HG02840 (cell line): ENCODE data around the gene MIGA1.

Experiments used
- ATAC-seq: cut with Tn5 transposase; IDR thresholded peaks from one replicate; pipeline ENCODE4 v1.9.1; 2021; ENCODE audit warnings: mild to moderate bottlenecking, moderate library complexity, moderate number of reproducible peaks; ENCODE audit not compliant: unreplicated experiment, low FRiP score

The MIGA1 gene

GRCh38 chr1:77841574-77841973, 62.1 kb downstream of the MIGA1 start:
- ATAC-seq, result no peak

- ATAC-seq, result no peak
Measured at GRCh38 chr1:77845951-77846350, 66.5 kb downstream of the MIGA1 start.

- ATAC-seq, result no peak
Measured at GRCh38 chr1:77846966-77847365, 67.5 kb downstream of the MIGA1 start.

GRCh38 chr1:77847621-77848080, 68.2 kb downstream of the MIGA1 start:
- no peak for ATAC-seq

- no peak for ATAC-seq
Measured at GRCh38 chr1:77850082-77850481, 70.6 kb downstream of the MIGA1 start.

GRCh38 chr1:77857552-77857951, 78.1 kb downstream of the MIGA1 start:
- ATAC-seq, result no peak

GRCh38 chr1:77858725-77859124, 79.3 kb downstream of the MIGA1 start:
- ATAC-seq, result no peak

- no peak for ATAC-seq
Measured at GRCh38 chr1:77859248-77859647, 79.8 kb downstream of the MIGA1 start.

- ATAC-seq, result no peak
Measured at GRCh38 chr1:77866296-77866695, 86.8 kb downstream of the MIGA1 start.

- ATAC-seq, result no peak
Measured at GRCh38 chr1:77872645-77873044, 93.2 kb downstream of the MIGA1 start.

GRCh38 chr1:77873461-77873860, 94.0 kb downstream of the MIGA1 start:
- no peak for ATAC-seq

GRCh38 chr1:77874804-77875445, 95.5 kb downstream of the MIGA1 start:
- no peak for ATAC-seq

GRCh38 chr1:77876884-77877283, 97.4 kb downstream of the MIGA1 start:
- no peak for ATAC-seq

GRCh38 chr1:77881061-77881460, 101.6 kb downstream of the MIGA1 start:
- no peak for ATAC-seq

GRCh38 chr1:77882411-77882810, 103.0 kb downstream of the MIGA1 start:
- ATAC-seq, result no peak

GRCh38 chr1:77888081-77888780, 108.8 kb downstream of the MIGA1 start, which contains the start of gene NEXN:
Gene NEXN, plus strand, starts transcription at chr1:77888624. Its CDS starts 27,483 bp downstream, at chr1:77916107.
- no peak for ATAC-seq

- ATAC-seq, result no peak
Measured at GRCh38 chr1:77888781-77889642, 109.6 kb downstream of the MIGA1 start.

GRCh38 chr1:77889671-77890070, 110.2 kb downstream of the MIGA1 start:
- no peak for ATAC-seq

- no peak for ATAC-seq
Measured at GRCh38 chr1:77891200-77891599, 111.8 kb downstream of the MIGA1 start.

GRCh38 chr1:77899647-77900320, 120.3 kb downstream of the MIGA1 start:
- ATAC-seq, result no peak
